Fibroblast of upper back skin (primary cell): Measurements from ENCODE around the gene ORAI3.
"Not testable (repeated sequence)": the region's sequence is repeated elsewhere in the genome, so short reads cannot be mapped to it uniquely, and the experiment has no call there.

ENCODE experiments used
- DNase-seq: peaks from one replicate; pipeline ENCODE4 v3.0.0-alpha.2; 2013

The ORAI3 gene

DNA sequence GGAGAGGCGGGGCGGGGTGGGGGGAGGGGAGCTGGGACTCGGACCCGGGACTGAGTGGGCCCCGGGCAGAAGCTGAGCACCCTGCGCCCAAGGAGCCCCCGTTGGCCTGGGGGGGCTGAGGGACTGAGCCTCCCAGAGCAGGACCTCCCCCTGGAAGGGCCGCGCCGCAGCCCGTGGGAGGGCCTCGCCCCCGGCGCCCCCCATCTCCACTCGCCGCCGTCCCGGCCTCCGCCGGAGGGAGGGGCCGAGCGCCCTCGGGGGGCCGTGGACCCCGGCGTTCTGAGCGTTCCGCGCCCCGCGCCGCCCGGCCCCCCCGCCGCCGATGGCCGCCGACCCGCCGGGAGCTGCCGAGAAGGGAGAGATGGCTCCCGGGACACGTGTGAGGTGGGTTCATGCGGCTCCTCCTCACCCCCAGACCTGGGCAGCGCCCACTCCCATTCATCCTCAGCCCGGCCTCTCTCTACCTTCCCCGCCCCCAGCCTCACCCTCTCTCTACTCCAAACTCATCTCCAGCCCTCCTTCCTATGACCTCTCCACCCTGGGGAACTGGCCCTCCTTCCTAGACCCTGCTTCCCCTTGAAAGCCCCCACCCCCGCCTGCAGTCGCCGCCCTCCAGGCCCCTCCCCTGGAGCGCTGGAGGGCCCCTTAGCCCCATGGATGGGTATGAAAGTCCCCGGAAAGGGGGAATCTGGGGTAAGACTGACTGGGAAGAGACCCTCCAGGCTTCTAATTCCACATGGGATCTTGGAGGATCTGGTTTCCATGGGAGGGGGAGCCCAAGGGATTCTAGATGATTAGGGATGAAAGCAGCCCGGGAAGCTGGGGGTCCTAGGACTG is 24.6 kb upstream of the ORAI3 start:
- no peak for DNase-seq

DNA sequence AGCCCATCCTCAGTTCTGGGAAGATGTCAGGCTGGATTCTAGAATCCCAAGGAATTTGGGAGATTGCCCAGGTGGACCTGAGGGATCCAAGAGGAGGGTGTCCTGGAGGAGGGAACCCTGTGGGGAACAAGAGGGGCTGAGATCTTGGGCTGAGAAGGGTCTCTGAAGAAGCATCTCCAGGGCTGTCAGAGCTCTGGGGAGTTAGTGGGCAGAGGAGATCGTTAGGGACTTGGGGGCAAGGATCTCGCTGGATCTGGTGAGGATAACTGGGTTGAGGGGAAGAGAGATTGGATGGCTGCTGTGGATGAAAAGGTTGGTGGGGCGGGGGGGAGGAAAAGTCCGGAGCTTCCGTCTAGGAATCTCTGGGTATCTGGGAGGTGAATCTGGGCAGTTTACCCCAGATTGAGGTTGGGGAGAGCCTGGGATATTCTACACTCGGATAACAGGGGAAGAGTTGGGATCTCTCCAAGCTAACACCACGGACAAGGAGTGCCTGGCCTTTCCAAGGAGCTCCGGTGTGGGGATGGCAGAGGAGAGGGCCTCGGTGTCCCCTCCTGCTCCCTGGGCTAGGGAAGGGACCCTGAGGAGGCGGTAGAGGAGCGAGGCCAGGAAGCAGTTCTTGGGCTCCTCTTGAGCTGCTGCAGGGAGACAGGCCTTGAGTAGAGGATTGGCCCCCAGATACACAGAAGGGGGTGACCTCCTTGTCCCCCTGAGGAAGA is 23.8 kb upstream of the ORAI3 start:
- no peak for DNase-seq

DNA sequence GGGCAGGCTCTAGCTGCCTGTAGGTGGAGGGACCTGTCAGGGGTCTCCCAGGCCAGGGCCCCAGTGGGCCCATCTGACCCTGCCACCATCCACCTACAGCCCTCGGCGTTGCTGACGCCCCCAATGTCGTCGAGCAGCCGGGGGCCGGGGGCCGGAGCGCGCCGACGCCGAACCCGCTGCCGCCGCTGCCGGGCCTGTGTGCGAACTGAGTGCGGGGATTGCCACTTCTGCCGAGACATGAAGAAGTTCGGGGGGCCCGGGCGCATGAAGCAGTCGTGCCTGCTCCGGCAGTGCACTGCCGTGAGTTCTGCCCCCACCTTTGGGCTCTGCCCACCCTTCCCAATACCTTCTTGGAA is 23.3 kb upstream of the ORAI3 start:
- DNase-seq = no peak

DNA sequence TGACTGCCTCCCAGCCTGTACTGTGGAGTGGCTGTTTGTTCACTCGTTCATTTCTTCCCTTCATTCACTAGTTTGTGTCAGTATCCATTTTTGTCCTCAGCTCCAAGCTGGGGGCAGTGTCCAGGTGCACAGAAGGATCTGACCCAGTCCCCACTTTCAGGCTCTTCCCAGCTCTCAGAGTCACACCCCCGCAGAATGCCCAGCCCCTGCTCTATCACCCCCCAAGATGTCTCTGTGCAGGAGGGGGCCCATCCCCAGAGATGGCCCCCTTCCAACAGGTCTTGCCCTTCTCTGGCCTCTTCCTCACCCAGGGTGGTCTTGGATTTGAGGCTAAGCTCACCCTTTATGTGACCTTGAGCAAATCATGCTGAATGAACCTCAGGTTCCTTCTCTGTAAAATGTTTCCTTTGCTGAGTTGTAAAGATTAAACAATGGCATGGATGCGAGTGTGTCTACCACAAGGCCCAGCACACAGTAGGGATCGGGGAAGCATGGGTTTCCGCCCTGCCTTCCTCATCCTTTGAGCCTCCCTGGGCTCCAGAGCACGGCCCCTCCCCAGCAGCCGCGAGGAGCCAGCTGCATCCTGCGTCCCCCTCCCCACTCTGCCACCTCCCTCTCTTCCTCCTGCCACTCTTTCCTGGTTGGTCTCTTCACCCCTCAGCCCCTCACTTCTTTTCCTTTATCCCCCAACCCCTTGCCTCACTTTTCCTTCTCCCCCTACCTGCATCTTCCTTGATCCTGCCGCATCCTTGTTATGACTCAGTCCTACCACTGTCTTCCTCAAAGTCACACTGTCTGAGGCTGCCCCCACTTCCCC is 22.7 kb upstream of the ORAI3 start:
- no peak for DNase-seq

DNA sequence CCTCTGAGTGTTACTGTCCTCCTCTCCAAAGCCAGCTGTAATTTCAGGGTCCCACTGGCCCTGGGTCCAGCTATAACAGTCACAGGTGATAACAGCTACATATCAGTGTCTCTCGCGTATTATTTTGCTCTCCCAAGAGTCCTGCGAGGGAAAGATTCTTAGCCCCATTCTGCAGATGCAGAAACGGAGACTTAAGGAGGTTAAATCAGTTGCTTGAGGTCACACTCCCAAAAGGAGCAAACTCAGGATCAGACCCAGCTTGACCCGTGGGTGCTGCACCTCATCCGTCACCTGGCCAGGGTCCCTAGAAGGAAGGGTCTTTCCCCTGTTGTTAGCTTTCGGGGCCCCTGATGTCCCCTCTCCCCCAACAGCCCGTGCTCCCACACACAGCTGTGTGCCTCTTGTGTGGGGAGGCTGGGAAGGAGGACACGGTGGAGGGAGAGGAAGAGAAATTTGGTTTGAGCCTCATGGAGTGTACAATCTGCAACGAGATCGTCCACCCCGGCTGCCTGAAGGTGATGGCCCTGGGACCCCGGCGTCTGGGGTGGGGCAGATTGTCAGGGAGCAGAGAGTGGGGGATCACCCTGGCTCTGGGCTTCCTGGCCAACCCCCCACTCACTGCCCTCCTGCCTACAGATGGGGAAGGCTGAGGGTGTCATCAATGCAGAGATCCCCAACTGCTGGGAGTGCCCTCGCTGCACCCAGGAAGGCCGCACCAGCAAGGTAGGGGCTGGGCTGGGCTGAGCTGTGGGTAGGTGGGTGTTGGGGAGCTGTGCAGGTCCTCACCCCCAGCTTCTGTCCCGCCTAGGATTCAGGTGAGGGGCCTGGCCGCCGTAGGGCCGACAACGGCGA is 21.7 kb upstream of the ORAI3 start:
- DNase-seq = no peak

DNA sequence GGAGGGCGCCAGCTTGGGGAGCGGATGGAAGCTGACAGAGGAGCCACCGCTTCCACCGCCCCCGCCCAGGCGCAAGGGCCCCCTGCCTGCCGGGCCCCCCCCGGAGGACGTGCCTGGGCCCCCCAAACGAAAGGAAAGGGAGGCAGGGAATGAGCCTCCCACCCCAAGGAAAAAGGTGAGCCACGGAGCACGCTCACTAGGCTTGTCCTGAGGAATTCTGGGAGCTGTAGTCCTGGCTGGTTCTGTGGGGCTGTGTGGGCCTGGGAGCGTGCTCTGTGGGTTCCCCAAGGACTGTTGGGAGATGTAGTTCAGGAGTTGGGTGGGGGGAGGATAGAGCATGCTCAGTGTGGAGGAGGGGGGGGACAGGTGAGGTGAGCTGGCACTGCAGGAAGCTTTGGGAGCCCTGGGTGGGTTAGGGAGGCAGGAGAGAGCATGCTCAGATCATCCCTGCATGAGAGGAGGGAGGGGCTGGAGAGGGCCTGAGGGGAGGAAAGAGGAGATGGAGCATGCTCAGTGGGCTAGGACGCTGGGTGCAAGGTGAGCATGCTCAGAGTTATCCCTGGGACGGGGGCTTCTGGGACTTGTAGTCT is 21.0 kb upstream of the ORAI3 start:
- DNase-seq = peak; percentile 20

DNA sequence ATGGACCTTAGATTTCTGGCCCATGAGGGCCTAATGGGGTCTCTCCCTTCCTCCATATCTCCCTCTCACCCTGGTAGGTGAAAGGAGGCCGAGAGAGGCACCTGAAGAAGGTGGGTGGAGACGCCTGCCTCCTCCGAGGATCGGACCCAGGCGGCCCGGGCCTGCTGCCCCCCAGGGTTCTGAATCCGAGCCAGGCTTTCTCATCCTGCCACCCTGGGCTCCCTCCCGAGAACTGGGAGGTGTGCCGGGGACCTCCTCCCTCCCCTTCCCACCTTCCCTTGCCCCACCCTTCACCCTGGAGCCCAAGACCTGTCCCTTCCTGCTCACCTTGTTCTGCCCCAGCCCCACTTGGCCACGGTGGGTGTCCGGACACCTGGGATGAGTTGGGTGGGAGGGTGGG is 20.5 kb upstream of the ORAI3 start:
- DNase-seq = no peak

DNA sequence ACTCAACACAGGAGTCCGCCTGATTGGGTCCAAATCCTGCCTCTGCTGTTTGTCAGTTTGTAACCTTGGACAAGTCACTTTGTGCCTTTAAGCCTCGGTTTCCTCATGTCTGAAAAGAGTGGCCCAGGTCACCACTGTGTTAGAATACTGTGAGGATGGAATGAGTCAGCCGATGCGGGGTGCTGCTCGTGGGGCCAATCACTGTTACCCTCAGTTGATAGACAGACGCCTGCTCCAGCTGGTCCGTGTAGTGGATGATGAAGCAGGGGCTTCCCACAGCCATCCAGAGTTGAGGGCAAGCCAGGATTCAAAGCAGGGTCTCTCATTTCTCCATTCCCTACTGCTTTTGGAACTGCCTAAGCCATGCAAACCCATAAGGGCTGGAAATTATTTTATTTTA is 19.7 kb upstream of the ORAI3 start:
- no peak for DNase-seq

DNA sequence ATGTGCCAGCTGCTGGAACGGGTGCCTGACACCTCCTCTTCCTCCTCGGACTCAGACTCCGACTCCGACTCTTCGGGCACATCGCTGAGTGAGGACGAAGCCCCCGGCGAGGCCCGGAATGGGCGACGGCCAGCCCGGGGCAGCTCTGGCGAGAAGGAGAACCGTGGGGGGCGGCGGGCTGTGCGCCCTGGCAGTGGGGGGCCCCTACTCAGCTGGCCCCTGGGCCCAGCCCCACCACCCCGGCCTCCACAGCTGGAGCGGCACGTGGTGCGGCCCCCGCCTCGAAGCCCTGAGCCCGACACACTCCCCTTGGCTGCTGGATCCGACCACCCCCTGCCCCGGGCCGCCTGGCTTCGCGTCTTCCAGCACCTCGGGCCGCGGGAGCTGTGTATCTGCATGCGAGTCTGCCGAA is 18.7 kb upstream of the ORAI3 start:
- no peak for DNase-seq

DNA sequence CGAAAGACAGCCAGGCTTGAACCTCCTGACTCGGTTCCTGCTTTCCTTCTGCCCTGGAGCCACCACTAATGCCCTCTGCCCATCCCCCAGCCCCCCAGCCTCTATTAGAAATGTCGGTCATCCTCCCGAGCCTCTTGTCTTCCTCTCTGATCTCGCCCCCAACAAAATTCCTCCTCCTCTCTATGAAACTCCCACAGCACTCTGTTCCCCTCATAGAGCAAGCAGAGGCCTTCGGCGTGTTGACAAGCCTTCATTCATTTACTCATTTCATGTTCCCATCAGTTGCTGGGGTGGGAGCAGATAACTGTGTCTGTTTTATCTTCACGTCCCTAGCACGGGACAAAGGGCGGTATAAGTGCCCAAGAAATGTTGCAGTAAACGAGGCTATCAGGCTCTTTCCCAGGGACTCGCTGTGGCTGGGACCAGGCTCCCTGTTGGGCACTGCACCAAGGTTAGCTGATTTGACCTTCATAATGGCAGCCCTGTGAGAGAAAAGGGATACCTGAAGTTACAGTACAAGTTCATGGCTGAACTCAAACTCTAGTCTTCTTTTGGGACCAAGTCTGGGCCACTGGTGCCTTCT is 17.7 kb upstream of the ORAI3 start:
- no peak for DNase-seq

DNA sequence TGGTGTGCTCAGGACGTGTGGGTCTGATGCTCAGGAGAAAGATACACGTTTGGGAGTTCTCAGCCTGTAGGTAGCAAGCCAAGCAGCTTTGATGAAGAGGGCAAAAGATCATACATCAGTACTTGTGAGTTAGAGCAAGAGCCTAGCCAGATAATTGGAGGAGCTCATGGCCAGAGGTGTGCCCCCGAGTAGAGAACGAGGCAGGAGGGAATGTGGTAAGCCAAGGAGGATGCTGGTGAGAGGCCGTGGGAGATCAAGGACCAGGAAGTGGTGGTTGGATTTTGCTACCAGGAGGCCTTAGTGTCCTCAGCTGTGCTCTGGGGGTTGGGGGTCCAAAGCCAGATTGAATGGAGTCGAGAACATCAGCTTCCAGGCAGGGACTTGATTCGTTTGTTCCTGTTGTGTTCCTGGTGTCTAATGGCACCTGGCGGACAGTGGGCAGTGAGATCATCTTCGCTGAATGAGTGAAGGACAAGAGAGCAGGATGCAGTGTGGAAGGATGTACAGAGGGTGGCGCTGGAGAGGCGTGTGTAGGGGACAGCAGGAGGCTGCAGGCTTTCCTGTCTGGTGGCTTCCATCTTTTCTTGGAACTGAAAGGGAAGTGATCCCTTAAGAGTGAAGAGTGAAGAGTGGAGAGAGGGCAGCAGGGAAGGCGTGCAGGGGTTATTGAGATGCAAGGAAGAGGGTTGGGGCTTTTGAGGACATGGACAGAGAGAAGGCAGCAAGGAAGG is 13.9 kb upstream of the ORAI3 start:
- peak; percentile 19 for DNase-seq

DNA sequence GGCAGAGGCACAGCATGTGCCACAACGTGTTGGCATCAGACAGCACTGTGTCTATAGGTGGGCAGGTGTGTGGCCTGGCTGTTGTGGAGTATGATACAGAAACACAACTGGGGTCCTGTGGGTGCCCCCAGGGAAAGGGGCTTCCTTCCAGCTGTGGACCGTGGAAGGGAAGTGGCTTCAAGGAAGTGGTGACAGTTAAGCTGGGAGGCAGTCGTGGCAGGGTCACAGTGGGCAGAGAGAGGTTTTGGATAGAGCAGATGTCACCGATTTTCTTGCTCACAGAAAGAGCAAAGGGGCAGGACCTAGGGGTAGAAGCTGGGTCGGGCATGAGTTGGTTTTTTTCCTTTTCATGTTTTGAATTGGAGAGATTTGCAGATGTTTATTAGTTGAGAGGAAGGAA is 11.2 kb upstream of the ORAI3 start:
- DNase-seq = no peak

DNA sequence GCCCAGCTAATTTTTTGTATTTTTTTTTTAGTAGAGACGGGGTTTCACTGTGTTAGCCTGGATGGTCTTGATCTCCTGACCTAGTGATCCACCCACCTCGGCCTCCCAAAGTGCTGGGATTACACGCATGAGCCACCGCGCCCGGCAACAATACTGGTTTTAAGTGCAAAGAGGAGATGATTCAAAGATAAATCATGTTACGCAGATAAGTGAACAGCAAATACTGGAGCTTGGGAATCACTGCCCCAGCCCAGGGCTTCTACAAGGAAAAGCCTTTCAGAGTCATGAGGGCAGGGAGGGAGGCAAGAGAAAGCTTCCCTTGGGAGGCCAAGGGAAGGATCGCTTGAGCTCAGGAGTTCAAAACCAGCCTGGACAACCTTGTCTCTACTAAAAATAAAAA is 9.3 kb upstream of the ORAI3 start:
- not testable (repeated sequence) for DNase-seq

DNA sequence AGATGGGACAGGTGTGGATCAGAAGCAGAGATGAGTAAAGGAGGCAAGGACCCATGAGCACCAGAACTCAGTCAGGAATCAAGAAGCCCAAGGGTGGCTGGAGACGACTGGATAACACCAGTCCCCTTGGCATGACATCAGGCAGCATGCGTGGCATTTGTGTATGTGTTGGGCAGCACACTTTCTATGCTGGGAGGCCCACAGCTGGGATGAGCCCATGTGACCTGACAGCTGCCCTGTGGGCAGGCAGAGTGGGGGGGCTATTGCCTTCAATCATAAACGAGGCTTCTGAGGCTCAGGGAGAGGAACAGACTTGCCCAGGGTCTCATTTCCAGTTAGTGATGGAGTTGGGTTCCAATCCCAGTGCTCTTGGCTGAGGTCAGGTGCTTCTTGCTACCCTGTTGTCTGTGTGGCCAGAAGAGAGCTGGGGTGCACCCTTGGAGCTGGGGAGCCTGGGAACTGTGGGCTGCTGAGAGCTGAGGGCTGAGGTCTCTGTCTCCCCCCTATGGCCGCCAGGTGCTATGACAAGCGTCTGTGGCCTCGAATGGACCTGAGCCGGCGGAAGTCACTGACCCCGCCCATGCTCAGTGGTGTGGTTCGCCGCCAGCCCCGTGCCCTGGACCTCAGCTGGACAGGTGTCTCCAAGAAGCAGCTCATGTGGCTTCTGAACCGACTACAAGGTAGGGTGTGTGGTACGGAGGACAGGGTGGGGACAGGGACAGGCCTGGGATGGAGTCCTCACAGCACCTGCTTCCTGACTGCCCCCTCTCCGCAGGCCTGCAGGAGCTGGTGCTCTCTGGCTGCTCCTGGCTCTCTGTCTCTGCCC is 7.1 kb upstream of the ORAI3 start:
- DNase-seq = peak; percentile 52

DNA sequence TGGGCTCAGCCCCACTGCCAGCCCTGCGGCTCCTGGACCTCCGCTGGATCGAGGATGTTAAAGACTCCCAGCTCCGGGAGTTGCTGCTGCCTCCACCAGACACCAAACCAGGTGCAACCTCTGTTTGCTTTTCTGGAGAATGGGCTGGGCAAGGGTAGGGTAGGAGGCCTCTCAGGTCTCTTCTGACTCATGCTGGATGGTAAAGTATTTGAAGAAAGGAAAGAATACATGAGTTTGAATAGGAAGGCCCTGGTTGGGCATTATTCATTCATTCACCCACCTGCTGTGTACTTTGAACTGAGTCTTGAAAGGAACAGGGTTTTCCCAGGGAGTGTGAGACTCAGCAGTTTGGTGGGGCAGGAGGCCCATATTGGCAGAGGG is 6.5 kb upstream of the ORAI3 start:
- DNase-seq = no peak

DNA sequence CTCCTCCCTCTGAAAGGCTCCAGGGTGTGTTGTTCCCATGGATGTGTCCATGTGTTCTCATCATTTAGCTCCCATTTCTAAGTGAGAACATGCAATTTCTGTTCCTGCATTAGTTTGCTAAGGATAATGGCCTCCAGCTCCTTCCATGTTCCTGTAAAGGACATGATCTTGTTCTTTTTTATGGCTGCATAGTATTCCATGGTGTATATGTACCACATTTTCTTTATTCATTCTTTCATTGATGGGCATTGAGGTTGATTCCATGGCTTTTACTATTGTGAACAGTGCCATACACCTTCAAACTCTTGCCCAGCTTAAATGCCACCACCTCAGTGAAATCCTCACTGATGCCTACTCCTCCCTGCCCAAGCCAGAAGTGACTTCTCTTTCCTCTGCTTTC is 4.5 kb upstream of the ORAI3 start:
- no peak for DNase-seq

DNA sequence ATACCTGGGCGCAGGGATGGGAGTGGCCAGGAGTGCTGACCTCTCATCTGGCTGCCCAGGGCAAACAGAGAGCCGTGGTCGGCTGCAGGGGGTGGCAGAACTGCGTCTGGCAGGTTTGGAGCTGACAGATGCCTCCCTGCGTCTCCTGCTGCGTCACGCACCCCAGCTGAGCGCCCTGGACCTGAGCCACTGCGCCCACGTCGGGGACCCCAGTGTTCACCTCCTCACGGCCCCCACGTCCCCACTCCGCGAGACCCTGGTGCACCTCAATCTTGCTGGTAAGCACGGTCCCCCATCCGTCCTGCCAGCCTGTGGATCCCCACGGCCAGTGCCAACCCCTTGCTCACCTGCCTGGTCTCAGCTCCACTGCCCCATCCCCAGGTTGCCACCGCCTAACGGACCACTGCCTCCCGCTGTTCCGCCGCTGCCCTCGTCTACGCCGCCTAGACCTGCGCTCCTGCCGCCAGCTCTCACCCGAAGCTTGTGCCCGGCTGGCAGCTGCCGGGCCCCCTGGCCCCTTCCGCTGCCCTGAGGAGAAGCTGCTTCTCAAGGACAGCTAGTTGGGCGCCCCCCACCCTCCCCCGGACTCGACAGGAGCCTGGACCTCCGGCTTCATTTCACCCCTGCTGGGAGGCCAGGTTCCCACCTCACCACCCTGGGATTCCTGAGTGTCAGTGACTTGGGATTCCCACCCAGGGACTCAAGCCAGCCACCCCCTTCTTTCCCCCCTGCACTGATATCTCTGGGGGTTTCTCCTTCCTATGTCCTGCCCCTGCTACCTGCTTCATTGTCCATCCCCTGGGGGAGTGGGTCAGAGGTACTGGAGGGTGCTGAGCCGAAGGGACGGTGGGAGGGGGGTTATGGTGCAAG is 2.0 kb upstream of the ORAI3 start:
- DNase-seq = no peak

DNA sequence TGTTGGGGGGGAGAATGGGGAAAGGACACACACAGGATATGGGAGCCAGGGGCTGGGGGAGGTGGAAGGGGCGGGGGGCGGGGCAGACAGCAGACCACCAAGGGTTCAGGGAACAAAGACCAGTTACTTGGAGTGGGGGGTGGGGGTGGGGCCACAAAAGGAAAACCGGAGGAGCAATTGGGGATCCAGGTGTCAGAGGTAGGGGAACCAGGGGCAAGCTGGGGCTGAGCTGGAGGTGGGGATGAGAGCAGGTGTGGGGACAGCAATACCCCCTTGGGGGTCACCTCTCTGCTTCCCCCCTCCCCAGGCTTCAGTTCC is 1.4 kb upstream of the ORAI3 start:
- DNase-seq = no peak

DNA sequence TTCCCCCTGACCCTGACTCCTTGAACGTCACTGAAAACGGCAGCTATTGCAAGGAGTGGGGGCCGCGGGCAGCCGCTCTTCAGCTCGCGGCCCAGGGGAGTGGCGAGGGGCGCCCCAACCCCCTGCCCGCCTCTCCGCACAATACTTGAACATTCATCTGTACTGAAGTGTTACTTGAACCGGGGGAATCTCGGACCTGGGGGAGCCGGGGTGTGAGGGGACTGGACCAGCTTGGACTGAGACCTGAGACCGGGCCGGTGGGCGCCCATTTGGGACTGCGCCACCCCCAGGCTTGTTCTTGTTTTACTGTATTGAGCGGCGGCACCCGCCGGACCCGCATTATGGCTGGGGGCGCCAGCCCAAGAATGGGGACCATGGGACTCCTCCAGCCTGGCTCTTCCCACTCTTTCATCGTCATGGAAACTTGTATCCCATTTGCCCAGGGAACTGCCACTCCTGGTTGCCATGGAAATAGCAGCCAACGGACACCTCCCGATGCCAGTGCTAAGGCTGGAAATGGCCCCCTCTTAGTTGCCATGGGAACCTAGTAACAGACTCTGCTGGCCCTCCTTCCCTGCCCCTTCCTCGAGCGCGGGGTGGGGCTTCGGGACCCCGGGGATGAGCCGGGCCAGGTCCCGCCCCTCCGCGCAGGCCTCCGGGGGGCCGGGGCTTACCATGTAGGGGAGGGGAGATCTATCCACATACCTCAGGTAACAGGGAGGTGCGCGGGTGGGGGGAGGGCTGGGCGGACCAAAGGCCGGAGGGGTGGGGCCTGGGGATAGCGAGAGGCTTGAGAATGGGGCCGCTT is 805 bp upstream of the ORAI3 start:
- peak; percentile 94 for DNase-seq
